Neuron (in vitro differentiated cells): ENCODE measurements around the gene TMEM185B.

Source experiments
- H2AFZ ChIP-seq: one replicate; pipeline ENCODE4 v1.6.1; 2013; ENCODE audit warnings: low read depth, mild to moderate bottlenecking, inconsistent platforms, low read length, moderate library complexity
- H3K27me3 ChIP-seq: one replicate; pipeline ENCODE4 v1.6.1; 2013; ENCODE audit warnings: low read length; ENCODE audit not compliant: insufficient read depth
- H3K36me3 ChIP-seq: one replicate; pipeline ENCODE4 v1.6.1; 2013; ENCODE audit warnings: low read length; ENCODE audit not compliant: insufficient read depth
- H3K4me1 ChIP-seq: one replicate; pipeline ENCODE4 v1.6.1; 2013; ENCODE audit warnings: low read length; ENCODE audit not compliant: insufficient read depth
- H3K4me3 ChIP-seq: 2 replicates; pipeline ENCODE4 v1.5.1; 2013; ENCODE audit warnings: mild to moderate bottlenecking, low read length, moderate library complexity
- H3K9me3 ChIP-seq: one replicate; pipeline ENCODE4 v1.6.1; 2013; ENCODE audit warnings: low read length

TMEM185B gene

GRCh38 chr2:120245520-120246332 lies 22.5 kb upstream of the TMEM185B start:
- peaks cover 8% of the 10 kb centered on the region for H3K27me3 ChIP-seq
- H3K4me3 ChIP-seq, result no peak overlapping the region
- peaks cover 11% of the 10 kb centered on the region for H3K4me1 ChIP-seq
- no peaks in the 10 kb centered on the region for H3K36me3 ChIP-seq
- no peaks in the 10 kb centered on the region for H3K9me3 ChIP-seq
- H2AFZ ChIP-seq, result no peak overlapping the region

- Histone ChIP-seq H3K9me3 (no peaks in the 10 kb centered on the region), H3K36me3 (no peaks in the 10 kb centered on the region), H3K27me3 (no peaks in the 10 kb centered on the region), H2AFZ (no peak overlapping the region), H3K4me1 (peaks cover 11% of the 10 kb centered on the region), H3K4me3 (no peak overlapping the region)
These were observed 21.7 kb upstream of the TMEM185B start for GRCh38 chr2:120244656-120245519.

- no peaks in the 10 kb centered on the region for H3K36me3 ChIP-seq
- H3K27me3 ChIP-seq, result no peaks in the 10 kb centered on the region
- H2AFZ ChIP-seq, result no peak overlapping the region
- H3K9me3 ChIP-seq, result no peaks in the 10 kb centered on the region
- H3K4me3 ChIP-seq, result no peak overlapping the region
- H3K4me1 ChIP-seq, result peaks cover 11% of the 10 kb centered on the region
These were observed 20.8 kb upstream of the TMEM185B start for GRCh38 chr2:120243875-120244553.

GRCh38 chr2:120243211-120243610 lies 20.0 kb upstream of the TMEM185B start:
- Histone ChIP-seq H2AFZ (no peak overlapping the region), H3K36me3 (no peaks in the 10 kb centered on the region), H3K4me3 (no peak overlapping the region), H3K27me3 (no peaks in the 10 kb centered on the region), H3K4me1 (peaks cover 12% of the 10 kb centered on the region), H3K9me3 (no peaks in the 10 kb centered on the region)

- Histone ChIP-seq H3K4me3 (no peak overlapping the region), H3K27me3 (no peaks in the 10 kb centered on the region), H2AFZ (no peak overlapping the region), H3K9me3 (no peaks in the 10 kb centered on the region), H3K4me1 (peaks cover 16% of the 10 kb centered on the region), H3K36me3 (no peaks in the 10 kb centered on the region)
These were observed 18.5 kb upstream of the TMEM185B start for GRCh38 chr2:120241684-120242083.

- Histone ChIP-seq H3K9me3 (no peaks in the 10 kb centered on the region), H3K4me3 (no peak overlapping the region), H3K36me3 (no peaks in the 10 kb centered on the region), H3K27me3 (no peaks in the 10 kb centered on the region), H3K4me1 (peaks cover 10% of the 10 kb centered on the region), H2AFZ (no peak overlapping the region)
These were observed 17.8 kb upstream of the TMEM185B start for GRCh38 chr2:120240901-120241429.

GRCh38 chr2:120239488-120240287 lies 16.5 kb upstream of the TMEM185B start:
- H3K9me3 ChIP-seq, result no peaks in the 10 kb centered on the region
- peaks cover 5% of the 10 kb centered on the region for H3K4me1 ChIP-seq
- H3K4me3 ChIP-seq, result no peak overlapping the region
- no peaks in the 10 kb centered on the region for H3K36me3 ChIP-seq
- H2AFZ ChIP-seq, result no peak overlapping the region
- H3K27me3 ChIP-seq, result no peaks in the 10 kb centered on the region

GRCh38 chr2:120238728-120239487 lies 15.7 kb upstream of the TMEM185B start:
- Histone ChIP-seq H3K36me3 (no peaks in the 10 kb centered on the region), H3K27me3 (no peaks in the 10 kb centered on the region), H3K4me3 (no peak overlapping the region), H3K4me1 (peaks cover 5% of the 10 kb centered on the region), H3K9me3 (no peaks in the 10 kb centered on the region), H2AFZ (no peak overlapping the region)

GRCh38 chr2:120237491-120237902 lies 14.3 kb upstream of the TMEM185B start:
- Histone ChIP-seq H3K4me3 (no peak overlapping the region), H3K4me1 (peaks cover 5% of the 10 kb centered on the region), H2AFZ (no peak overlapping the region), H3K9me3 (no peaks in the 10 kb centered on the region), H3K36me3 (no peaks in the 10 kb centered on the region), H3K27me3 (no peaks in the 10 kb centered on the region)

GRCh38 chr2:120236791-120237190 lies 13.6 kb upstream of the TMEM185B start:
- Histone ChIP-seq H3K36me3 (no peaks in the 10 kb centered on the region), H3K4me1 (peaks cover 5% of the 10 kb centered on the region), H3K27me3 (no peaks in the 10 kb centered on the region), H3K9me3 (no peaks in the 10 kb centered on the region), H3K4me3 (no peak overlapping the region), H2AFZ (no peak overlapping the region)

- no peaks in the 10 kb centered on the region for H3K27me3 ChIP-seq
- no peaks in the 10 kb centered on the region for H3K9me3 ChIP-seq
- H3K36me3 ChIP-seq, result no peaks in the 10 kb centered on the region
- H2AFZ ChIP-seq, result no peak overlapping the region
- H3K4me3 ChIP-seq, result no peak overlapping the region
- H3K4me1 ChIP-seq, result peaks cover 5% of the 10 kb centered on the region
These were observed 13.1 kb upstream of the TMEM185B start for GRCh38 chr2:120236316-120236715.

GRCh38 chr2:120235681-120236080 lies 12.5 kb upstream of the TMEM185B start:
- no peak overlapping the region for H2AFZ ChIP-seq
- H3K27me3 ChIP-seq, result peaks cover 6% of the 10 kb centered on the region
- H3K4me1 ChIP-seq, result peaks cover 5% of the 10 kb centered on the region
- no peak overlapping the region for H3K4me3 ChIP-seq
- no peaks in the 10 kb centered on the region for H3K36me3 ChIP-seq
- no peaks in the 10 kb centered on the region for H3K9me3 ChIP-seq
